Parathyroid adenoma (tissue), 2 donors: ENCODE results near the gene AKAP8.
"Not testable (repeated sequence)": the region's sequence is repeated elsewhere in the genome, so short reads cannot be mapped to it uniquely, and the experiment has no call there.

Experiments used
- H2AFZ ChIP-seq: fragments of 300-600 bp; sonication (generic); one replicate; pipeline ENCODE4 v1.7.0; 2017; ENCODE audit warnings: antibody characterized with exemption, mild to moderate bottlenecking
- H3K27ac ChIP-seq: fragments of 300-600 bp; sonication (generic); one replicate; pipeline ENCODE4 v1.7.0; 2017
- H3K27me3 ChIP-seq: fragments of 300-600 bp; sonication (generic); one replicate; pipeline ENCODE4 v1.7.0; 2017; ENCODE audit warnings: low read length; ENCODE audit not compliant: control insufficient read depth, insufficient read depth
- H3K36me3 ChIP-seq: fragments of 300-600 bp; sonication (generic); one replicate; pipeline ENCODE4 v1.7.0; 2017; ENCODE audit warnings: low read length; ENCODE audit not compliant: control insufficient read depth, insufficient read depth
- H3K4me1 ChIP-seq: fragments of 300-600 bp; sonication (generic); one replicate; pipeline ENCODE4 v1.7.0; 2017; ENCODE audit warnings: control low read depth
- H3K4me2 ChIP-seq: fragments of 300-600 bp; sonication (generic); one replicate; pipeline ENCODE4 v1.7.0; 2017; ENCODE audit warnings: low read length
- H3K4me3 ChIP-seq: fragments of 300-600 bp; sonication (generic); one replicate; pipeline ENCODE4 v1.7.0; 2017; ENCODE audit warnings: low read depth, low read length
- H3K79me2 ChIP-seq: fragments of 300-600 bp; sonication (generic); one replicate; pipeline ENCODE4 v1.7.0; 2017; ENCODE audit warnings: control low read depth
- H3K9ac ChIP-seq: fragments of 300-600 bp; sonication (generic); one replicate; pipeline ENCODE4 v1.7.0; 2017; ENCODE audit warnings: mild to moderate bottlenecking
- H3K9me3 ChIP-seq: fragments of 300-600 bp; sonication (generic); one replicate; pipeline ENCODE4 v1.7.0; 2017; ENCODE audit warnings: low read length; ENCODE audit not compliant: control insufficient read depth
- CTCF ChIP-seq: fragments of 300-600 bp; sonication (generic); IDR thresholded peaks from one replicate; pipeline ENCODE4 v1.7.0; 2017; ENCODE audit warnings: antibody characterized with exemption, mild to moderate bottlenecking
- donor health status: primary hyperparathyroidism.

AKAP8 gene

GRCh38 chr19:15369594-15369891, 10.0 kb downstream of the AKAP8 start:
- H3K36me3 ChIP-seq: no peaks in the 10 kb centered on the region
- no peak for TF ChIP-seq CTCF
- H3K27ac ChIP-seq: no peak overlapping the region
- no peaks in the 10 kb centered on the region for H3K4me1 ChIP-seq
- H2AFZ ChIP-seq: no peak overlapping the region
- no peaks in the 10 kb centered on the region for H3K9me3 ChIP-seq
- H3K4me2 ChIP-seq: no peak overlapping the region
- H3K4me3 ChIP-seq: no peak overlapping the region
- no peak overlapping the region for H3K9ac ChIP-seq
- H3K79me2 ChIP-seq: peaks cover 50% of the 10 kb centered on the region
- no peaks in the 10 kb centered on the region for H3K27me3 ChIP-seq

GRCh38 chr19:15368798-15369593, 10.6 kb downstream of the AKAP8 start:
- H3K79me2 ChIP-seq: peaks cover 45% of the 10 kb centered on the region
- no peak for TF ChIP-seq CTCF
- H3K36me3 ChIP-seq: no peaks in the 10 kb centered on the region
- no peak overlapping the region for H3K27ac ChIP-seq
- no peak overlapping the region for H2AFZ ChIP-seq
- no peaks in the 10 kb centered on the region for H3K27me3 ChIP-seq
- no peak overlapping the region for H3K9ac ChIP-seq
- no peaks in the 10 kb centered on the region for H3K4me1 ChIP-seq
- H3K4me2 ChIP-seq: no peak overlapping the region
- H3K9me3 ChIP-seq: no peaks in the 10 kb centered on the region
- H3K4me3 ChIP-seq: no peak overlapping the region

GRCh38 chr19:15368051-15368632, 11.4 kb downstream of the AKAP8 start:
- H3K9me3 ChIP-seq: no peaks in the 10 kb centered on the region
- peaks cover 36% of the 10 kb centered on the region for H3K79me2 ChIP-seq
- H2AFZ ChIP-seq: no peak overlapping the region
- H3K4me1 ChIP-seq: no peaks in the 10 kb centered on the region
- TF ChIP-seq CTCF: no peak
- H3K4me3 ChIP-seq: no peak overlapping the region
- no peak overlapping the region for H3K27ac ChIP-seq
- H3K27me3 ChIP-seq: no peaks in the 10 kb centered on the region
- H3K4me2 ChIP-seq: no peak overlapping the region
- no peak overlapping the region for H3K9ac ChIP-seq
- no peaks in the 10 kb centered on the region for H3K36me3 ChIP-seq

- Histone ChIP-seq H3K4me1 (no peaks in the 10 kb centered on the region), H3K79me2 (peaks cover 29% of the 10 kb centered on the region), H3K4me3 (no peak overlapping the region), H3K27ac (no peak overlapping the region), H3K9me3 (no peaks in the 10 kb centered on the region), H3K27me3 (no peaks in the 10 kb centered on the region), H2AFZ (no peak overlapping the region), H3K36me3 (no peaks in the 10 kb centered on the region), H3K9ac (no peak overlapping the region), H3K4me2 (no peak overlapping the region)
- no peak for TF ChIP-seq CTCF
Measured at GRCh38 chr19:15367439-15367838, 12.1 kb downstream of the AKAP8 start.

- Histone ChIP-seq H3K4me1 (no peaks in the 10 kb centered on the region), H3K4me2 (no peak overlapping the region), H3K4me3 (no peak overlapping the region), H3K36me3 (no peaks in the 10 kb centered on the region), H3K27me3 (no peaks in the 10 kb centered on the region), H3K9ac (no peak overlapping the region), H2AFZ (no peak overlapping the region), H3K9me3 (no peaks in the 10 kb centered on the region), H3K79me2 (peaks cover 14% of the 10 kb centered on the region), H3K27ac (no peak overlapping the region)
- no peak for TF ChIP-seq CTCF
Measured at GRCh38 chr19:15365264-15365663, 14.3 kb downstream of the AKAP8 start.

GRCh38 chr19:15363791-15364190, 15.8 kb downstream of the AKAP8 start:
- H3K36me3 ChIP-seq, H3K27ac ChIP-seq, H3K4me2 ChIP-seq, H3K27me3 ChIP-seq, H3K9ac ChIP-seq, H3K4me3 ChIP-seq, H2AFZ ChIP-seq, H3K9me3 ChIP-seq, H3K4me1 ChIP-seq: not testable (repeated sequence)
- peaks cover 11% of the 10 kb centered on the region for H3K79me2 ChIP-seq

GRCh38 chr19:15363048-15363447, 16.5 kb downstream of the AKAP8 start:
- H3K4me2 ChIP-seq, H3K9me3 ChIP-seq, H3K27me3 ChIP-seq, H3K4me1 ChIP-seq, H2AFZ ChIP-seq, H3K27ac ChIP-seq, H3K36me3 ChIP-seq, H3K9ac ChIP-seq, H3K4me3 ChIP-seq: not testable (repeated sequence)
- H3K79me2 ChIP-seq: peaks cover 11% of the 10 kb centered on the region
